Cardiac muscle cell (in vitro differentiated cells and primary cell): ENCODE results near the gene HSPB6. TPM values are rescaled to one million over a fixed set of nuclear protein-coding genes. Genes with fewer than 3 reads are reported as not detected.
"Not testable (repeated sequence)": the region's sequence is repeated elsewhere in the genome, so short reads cannot be mapped to it uniquely, and the experiment has no call there.

Source experiments
- DNase-seq, 2 donors: peaks; one replicate each; pipeline versions ENCODE4 v3.0.0 to v3.0.0-alpha.2; 2010 to 2017; ENCODE audit warnings: low read depth in 1 of 2, low spot score in 1 of 2
- H3K27ac ChIP-seq: fragments of 200-600 bp; sonication (generic); 2 replicates; pipeline ENCODE4 v1.5.1; 2016
- H3K27me3 ChIP-seq: fragments of 200-600 bp; sonication (generic); 2 replicates; pipeline ENCODE4 v1.6.0; 2016; ENCODE audit warnings: control low read depth
- H3K36me3 ChIP-seq: fragments of 200-600 bp; sonication (generic); 2 replicates; pipeline ENCODE4 v1.5.1; 2016; ENCODE audit warnings: control low read depth
- H3K4me1 ChIP-seq: fragments of 200-600 bp; sonication (generic); 2 replicates; pipeline ENCODE4 v1.8.1; 2017; ENCODE audit warnings: low read depth, mild to moderate bottlenecking, mixed run types
- H3K4me3 ChIP-seq: fragments of 200-600 bp; sonication (generic); 2 replicates; pipeline ENCODE4 v1.5.1; 2016; ENCODE audit warnings: mild to moderate bottlenecking
- H3K9me3 ChIP-seq: fragments of 200-600 bp; sonication (generic); 2 replicates; pipeline ENCODE4 v1.5.1; 2017; ENCODE audit warnings: low read depth, mild to moderate bottlenecking, control low read depth
- polyA plus RNA-seq: library from polyadenylated mRNA; unstranded; fragments of >200 nt; fragmentation: Nextera tagmentation; extraction: Ambion mirVana; gene quantifications from 2 replicates; pipeline ENCODE4 v1.2.1, GENCODE V29; 2016
- total RNA-seq: library from RNA; depleted of rRNA; stranded (reverse); fragments of >200 nt; gene quantifications from 2 replicates; pipeline ENCODE4 v1.2.3, GENCODE V29; 2016
- TF ChIP-seq, protein P1 (sequence below): IDR thresholded peaks from 2 replicates; pipeline ENCODE4 v1.5.1; 2012; ENCODE audit warnings: low read depth, mild to moderate bottlenecking, low read length

The HSPB6 gene
- total and polyA plus RNA-seq, 2 experiments from 2014 or later = 0.51 to 2.6 TPM

DNA sequence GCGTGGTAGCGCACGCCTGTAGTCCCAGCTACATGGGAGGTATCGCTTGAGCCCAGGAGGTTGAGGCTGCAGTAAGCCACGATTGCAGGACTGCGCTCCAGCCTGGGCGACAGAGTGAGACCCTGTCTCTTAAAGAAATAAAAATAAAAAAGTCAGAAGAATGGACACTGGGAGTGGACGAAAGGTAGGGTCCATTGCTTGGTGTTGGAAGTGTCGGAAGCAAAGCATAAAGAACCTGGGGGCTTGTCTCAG lies 18.1 kb upstream of the HSPB6 start:
- no peaks in the 10 kb centered on the region for H3K4me1 ChIP-seq
- H3K36me3 ChIP-seq = no peaks in the 10 kb centered on the region
- no peak for DNase-seq
- TF ChIP-seq, protein P1, sequence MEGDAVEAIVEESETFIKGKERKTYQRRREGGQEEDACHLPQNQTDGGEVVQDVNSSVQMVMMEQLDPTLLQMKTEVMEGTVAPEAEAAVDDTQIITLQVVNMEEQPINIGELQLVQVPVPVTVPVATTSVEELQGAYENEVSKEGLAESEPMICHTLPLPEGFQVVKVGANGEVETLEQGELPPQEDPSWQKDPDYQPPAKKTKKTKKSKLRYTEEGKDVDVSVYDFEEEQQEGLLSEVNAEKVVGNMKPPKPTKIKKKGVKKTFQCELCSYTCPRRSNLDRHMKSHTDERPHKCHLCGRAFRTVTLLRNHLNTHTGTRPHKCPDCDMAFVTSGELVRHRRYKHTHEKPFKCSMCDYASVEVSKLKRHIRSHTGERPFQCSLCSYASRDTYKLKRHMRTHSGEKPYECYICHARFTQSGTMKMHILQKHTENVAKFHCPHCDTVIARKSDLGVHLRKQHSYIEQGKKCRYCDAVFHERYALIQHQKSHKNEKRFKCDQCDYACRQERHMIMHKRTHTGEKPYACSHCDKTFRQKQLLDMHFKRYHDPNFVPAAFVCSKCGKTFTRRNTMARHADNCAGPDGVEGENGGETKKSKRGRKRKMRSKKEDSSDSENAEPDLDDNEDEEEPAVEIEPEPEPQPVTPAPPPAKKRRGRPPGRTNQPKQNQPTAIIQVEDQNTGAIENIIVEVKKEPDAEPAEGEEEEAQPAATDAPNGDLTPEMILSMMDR = no peak
- H3K9me3 ChIP-seq = no peaks in the 10 kb centered on the region
- H3K4me3 ChIP-seq = peak overlapping the region; percentile 99
- H3K27ac ChIP-seq = no peak overlapping the region
- no peaks in the 10 kb centered on the region for H3K27me3 ChIP-seq

DNA sequence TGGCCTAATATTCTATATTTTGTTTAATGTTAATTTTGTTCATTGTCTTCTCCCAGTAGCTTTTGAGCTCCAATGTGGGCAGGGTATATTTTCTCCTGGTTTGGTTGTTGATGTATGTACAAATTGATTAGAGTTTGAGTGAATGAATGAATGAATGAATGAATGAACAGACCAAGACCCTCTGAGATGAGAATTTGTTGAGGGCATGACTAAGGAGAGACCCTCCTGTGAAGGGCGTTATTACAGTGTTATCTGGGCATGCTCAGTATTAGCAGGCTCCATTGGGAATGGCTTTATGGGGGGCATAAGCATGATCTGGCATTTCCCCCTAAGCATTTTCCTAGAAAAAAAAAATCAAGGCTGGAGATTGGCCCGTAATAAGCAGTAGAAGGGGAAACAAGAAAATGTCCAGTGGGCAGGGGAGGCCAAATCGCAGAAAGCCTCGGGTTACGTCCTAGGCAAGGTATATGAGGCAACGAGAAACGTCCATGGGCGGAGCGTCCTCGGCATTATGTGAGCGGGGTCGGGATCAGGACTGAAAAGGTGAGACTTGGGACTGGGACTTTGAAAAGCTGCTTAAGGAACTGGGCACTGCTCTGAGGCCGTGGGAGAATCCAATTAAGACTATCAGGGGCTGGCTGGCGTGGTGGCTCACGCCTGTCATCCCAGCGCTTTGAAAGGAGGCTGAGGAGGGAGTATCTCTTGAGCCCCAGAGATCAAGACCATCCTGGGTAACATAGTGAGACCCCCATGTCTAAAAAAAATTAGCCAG lies 17.6 kb upstream of the HSPB6 start:
- H3K9me3 ChIP-seq = no peaks in the 10 kb centered on the region
- no peaks in the 10 kb centered on the region for H3K36me3 ChIP-seq
- DNase-seq = no peak
- TF ChIP-seq, protein P1 = no peak
- H3K4me1 ChIP-seq = no peaks in the 10 kb centered on the region
- peak overlapping the region; percentile 99 for H3K4me3 ChIP-seq
- H3K27ac ChIP-seq = no peak overlapping the region
- no peaks in the 10 kb centered on the region for H3K27me3 ChIP-seq

DNA sequence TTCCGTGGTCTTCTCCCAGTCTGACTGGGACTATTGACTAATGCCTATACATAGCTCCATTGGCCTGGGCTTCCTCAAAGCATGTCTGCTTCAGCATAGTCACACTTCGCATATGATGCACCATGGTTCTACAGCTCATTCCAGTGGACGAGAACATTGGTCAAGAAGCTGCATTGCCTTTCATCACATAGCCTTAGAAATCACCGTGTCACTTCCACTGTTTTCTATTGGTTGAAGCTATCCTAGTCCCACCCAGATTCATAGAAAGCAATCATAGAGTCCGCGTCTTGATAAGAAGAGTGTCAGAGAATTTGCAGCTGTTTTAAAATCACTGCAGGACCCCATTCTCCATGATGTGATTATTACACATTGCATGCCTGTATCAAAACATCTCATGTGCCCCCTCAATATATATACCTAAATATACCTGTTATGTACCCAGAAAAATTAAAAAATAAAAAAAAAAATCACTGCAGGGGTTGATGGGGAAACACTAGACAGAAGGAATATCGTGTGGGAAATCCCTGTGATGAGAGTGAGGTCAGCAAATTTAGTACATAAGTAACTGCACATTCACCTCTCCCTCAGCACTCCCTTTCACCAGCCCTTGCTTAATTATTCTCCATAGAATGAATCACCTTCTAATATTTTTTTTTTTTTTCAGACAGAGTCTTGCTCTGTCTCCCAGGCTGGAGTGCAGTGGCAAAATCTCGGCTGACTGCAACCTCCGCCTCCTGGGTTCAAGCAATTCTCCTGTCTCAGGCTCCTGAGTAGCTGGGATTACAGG lies 16.4 kb upstream of the HSPB6 start:
- H3K4me3 ChIP-seq = no peak overlapping the region
- H3K9me3 ChIP-seq = no peaks in the 10 kb centered on the region
- no peaks in the 10 kb centered on the region for H3K36me3 ChIP-seq
- peaks cover 1% of the 10 kb centered on the region for H3K4me1 ChIP-seq
- TF ChIP-seq, protein P1 = no peak
- H3K27ac ChIP-seq = no peak overlapping the region
- DNase-seq = peak in 1 of 2 donors; percentile 72
- no peaks in the 10 kb centered on the region for H3K27me3 ChIP-seq

DNA sequence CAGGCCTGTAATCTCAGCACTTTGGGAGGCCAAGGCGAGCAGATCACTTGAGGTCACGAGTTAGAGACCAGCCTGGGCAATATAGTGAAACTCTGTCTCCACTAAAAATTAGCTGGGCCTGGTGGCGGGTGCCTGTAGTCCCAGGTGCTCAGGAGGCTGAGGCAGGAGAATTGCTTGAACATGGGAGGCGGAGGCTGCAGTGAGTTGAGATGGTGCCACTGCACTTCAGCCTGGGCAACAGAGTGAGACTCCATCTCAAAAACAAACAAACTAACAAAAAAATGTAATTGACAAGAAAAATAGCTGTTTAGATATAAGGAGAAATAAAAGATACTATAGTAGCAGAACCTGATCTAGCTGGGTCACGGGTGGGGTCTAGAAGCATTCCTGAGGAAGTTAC lies 15.5 kb upstream of the HSPB6 start:
- not testable (repeated sequence) for H3K9me3 ChIP-seq, H3K4me1 ChIP-seq, H3K27ac ChIP-seq, H3K4me3 ChIP-seq, DNase-seq, H3K27me3 ChIP-seq, H3K36me3 ChIP-seq

DNA sequence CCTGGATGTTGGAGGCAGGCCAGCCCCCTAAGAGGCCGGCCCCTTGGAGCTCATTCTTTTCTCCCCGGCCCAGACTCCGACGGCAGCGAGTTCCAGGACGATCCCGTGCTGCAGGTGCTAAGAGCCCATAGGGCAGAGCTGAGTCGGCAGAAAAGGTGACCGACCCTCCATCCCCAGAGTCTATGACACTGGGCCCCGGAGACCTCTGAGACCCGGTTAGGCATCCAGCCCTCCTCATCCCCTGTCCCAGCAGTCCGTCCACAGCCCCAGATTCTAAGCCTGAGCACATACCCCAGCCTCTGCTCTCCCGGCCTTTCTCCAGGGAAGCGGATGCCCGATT lies 11.2 kb upstream of the HSPB6 start:
- H3K9me3 ChIP-seq = no peaks in the 10 kb centered on the region
- peaks cover 5% of the 10 kb centered on the region for H3K4me1 ChIP-seq
- TF ChIP-seq, protein P1 = no peak
- H3K27me3 ChIP-seq = no peaks in the 10 kb centered on the region
- no peak overlapping the region for H3K4me3 ChIP-seq
- peak overlapping the region; percentile 42 for H3K27ac ChIP-seq
- DNase-seq = no peak
- no peaks in the 10 kb centered on the region for H3K36me3 ChIP-seq

DNA sequence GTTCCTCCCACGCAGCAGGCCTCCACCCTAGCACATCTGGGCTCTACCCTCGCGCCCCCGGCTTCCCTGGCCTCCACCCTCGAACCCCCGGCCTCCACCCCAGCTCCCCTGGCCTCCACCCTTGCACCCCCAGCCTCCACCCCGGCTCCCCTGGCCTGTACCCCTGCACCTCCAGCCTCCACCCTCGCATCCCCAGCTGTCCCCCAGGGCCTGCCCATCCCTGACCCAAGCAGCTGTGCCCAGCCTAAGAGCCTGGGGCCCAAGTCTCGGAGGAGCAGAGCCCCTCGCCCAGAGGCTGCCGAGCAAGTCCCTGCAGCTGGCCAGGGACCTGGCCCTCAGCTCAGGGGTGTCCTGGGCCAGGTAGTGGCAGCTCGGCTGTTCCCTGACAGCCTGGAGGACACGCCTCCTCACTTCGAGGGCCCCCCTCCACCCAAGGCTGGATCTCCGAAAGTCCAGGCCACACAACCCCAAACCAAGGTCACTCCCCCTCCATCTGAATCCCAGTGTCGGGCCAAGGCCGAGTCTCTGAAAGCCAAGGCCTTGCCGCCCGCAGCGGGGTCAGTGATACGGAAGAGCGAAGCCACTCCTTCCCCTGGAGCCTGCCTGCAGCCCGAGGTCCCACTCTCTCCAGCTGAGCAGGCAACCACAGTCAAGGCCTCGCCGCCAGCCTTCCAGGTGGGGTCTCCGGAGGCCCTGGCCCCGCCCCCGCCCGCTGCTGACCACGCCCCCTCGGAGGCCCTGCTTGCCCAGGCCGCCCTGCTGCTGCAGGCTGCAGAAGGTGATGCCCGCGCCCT lies 10.7 kb upstream of the HSPB6 start:
- Histone ChIP-seq H3K27ac (peak overlapping the region; percentile 15), H3K27me3 (no peaks in the 10 kb centered on the region), H3K36me3 (no peaks in the 10 kb centered on the region), H3K4me1 (peaks cover 5% of the 10 kb centered on the region), H3K4me3 (no peak overlapping the region), H3K9me3 (no peaks in the 10 kb centered on the region)
- TF ChIP-seq, protein P1 = no peak
- DNase-seq = peak in 1 of 2 donors; percentile 82
